HG03097 (cell line): Measurements from ENCODE around the gene MAGEA2.
"Not testable (repeated sequence)": the region's sequence is repeated elsewhere in the genome, so short reads cannot be mapped to it uniquely, and the experiment has no call there.

Experiments
- ATAC-seq: cut with Tn5 transposase; IDR thresholded peaks from one replicate; pipeline ENCODE4 v1.9.1; 2021; ENCODE audit not compliant: unreplicated experiment, low FRiP score

MAGEA2 gene

GRCh38 chrX:152753686-152754650 is at the start of gene MAGEA2:
TSS of gene MAGEA2 (minus strand) at chrX:152753842. CDS start at chrX:152751363, 2,479 bp downstream.
- not testable (repeated sequence) for ATAC-seq

GRCh38 chrX:152798945-152799344 is 45.3 kb upstream of the MAGEA2 start:
- ATAC-seq, result no peak

GRCh38 chrX:152787062-152787461 is 33.4 kb upstream of the MAGEA2 start:
- ATAC-seq, result not testable (repeated sequence)

GRCh38 chrX:152769549-152770289 is 16.1 kb upstream of the MAGEA2 start, which contains the start of gene MAGEA6:
TSS of gene MAGEA6 (minus strand) at chrX:152769689. CDS start at chrX:152767650, 2,039 bp downstream.
- not testable (repeated sequence) for ATAC-seq

- ATAC-seq, result not testable (repeated sequence)
Observed at GRCh38 chrX:152766562-152766961, 12.9 kb upstream of the MAGEA2 start.

GRCh38 chrX:152761582-152761981 is 7.9 kb upstream of the MAGEA2 start:
- not testable (repeated sequence) for ATAC-seq

GRCh38 chrX:152759544-152759943 is 5.9 kb upstream of the MAGEA2 start:
- not testable (repeated sequence) for ATAC-seq

GRCh38 chrX:152758918-152759317 is 5.3 kb upstream of the MAGEA2 start, which contains the start of gene CSAG3:
TSS of gene CSAG3 (plus strand) at chrX:152759218.
- ATAC-seq, result not testable (repeated sequence)

- ATAC-seq, result not testable (repeated sequence)
Observed at GRCh38 chrX:152754871-152755270, 1.2 kb upstream of the MAGEA2 start.

- ATAC-seq, result no peak
Observed at GRCh38 chrX:152738560-152738959, 15.1 kb downstream of the MAGEA2 start.

GRCh38 chrX:152736528-152736927 is 17.1 kb downstream of the MAGEA2 start:
- not testable (repeated sequence) for ATAC-seq

- no peak for ATAC-seq
Observed at GRCh38 chrX:152735860-152736511, 17.7 kb downstream of the MAGEA2 start.

GRCh38 chrX:152735101-152735500 is 18.5 kb downstream of the MAGEA2 start:
- no peak for ATAC-seq

- not testable (repeated sequence) for ATAC-seq
Observed at GRCh38 chrX:152734143-152734858, 19.3 kb downstream of the MAGEA2 start.

GRCh38 chrX:152733261-152733975 is 20.2 kb downstream of the MAGEA2 start, which contains the start of the genes CSAG1 and MAGEA12:
TSS of gene CSAG1 (minus strand) at chrX:152733721. CDS start at chrX:152732460, 1,261 bp downstream.
TSS of gene MAGEA12 (plus strand) at chrX:152733757. CDS start at chrX:152736162, 2,405 bp downstream.
- ATAC-seq, result no peak

- no peak for ATAC-seq
Observed at GRCh38 chrX:152725409-152725808, 28.2 kb downstream of the MAGEA2 start.

GRCh38 chrX:152713815-152714787 is 39.5 kb downstream of the MAGEA2 start, which contains the start of gene MAGEA2B:
TSS of gene MAGEA2B (plus strand) at chrX:152714628. CDS start at chrX:152717107, 2,479 bp downstream.
- ATAC-seq, result not testable (repeated sequence)

GRCh38 chrX:152713195-152713594 is 40.4 kb downstream of the MAGEA2 start:
- ATAC-seq, result not testable (repeated sequence)
